Common myeloid progenitor, CD34-positive (primary cell): ENCODE results near the gene RTN4RL1.
A peak's percentile ranks its signal among the peaks of the same experiment; 100 is the strongest.

ENCODE experiments used
- CTCF ChIA-PET: fragments of 350-600 bp; sonication (Branson Sonifier 250); formaldehyde crosslinking; loops from one replicate; lab custom pipeline; 2021; ENCODE audit warnings: antibody characterized with exemption; lab: Charles Lee
- POLR2A ChIA-PET: fragments of 350-600 bp; sonication (Branson Sonifier 250); formaldehyde crosslinking; loops from one replicate; lab custom pipeline; 2021; ENCODE audit warnings: antibody characterized with exemption; lab: Charles Lee
- DNase-seq, 3 donors: peaks; one replicate each; pipeline versions ENCODE4 v3.0.0 to v3.0.0-alpha.2; 2013
- H3K27ac ChIP-seq, 2 experiments: 1 replicate in 1 of 2; 2 replicates in 1 of 2; pipeline ENCODE4 v1.7.0; 2013; ENCODE audit warnings: inconsistent platforms in 2 of 2, low read length in 2 of 2, mild to moderate bottlenecking in 2 of 2, low read depth in 1 of 2, moderate library complexity in 1 of 2; ENCODE audit not compliant: severe bottlenecking in 2 of 2, insufficient read depth in 1 of 2, poor library complexity in 1 of 2
- H3K27me3 ChIP-seq, 5 experiments: replicated peaks in 2 of 5; 1 replicate in 3 of 5; 2 replicates in 2 of 5; pipeline versions ENCODE4 v1.6.1 to v1.7.0; 2013; ENCODE audit warnings: low read length in 4 of 5, mild to moderate bottlenecking in 2 of 5, moderate library complexity in 2 of 5, inconsistent platforms in 1 of 5; ENCODE audit not compliant: insufficient read depth in 5 of 5, control insufficient read depth in 4 of 5
- H3K36me3 ChIP-seq, 4 experiments: 1 replicate in 2 of 4; 2 replicates in 2 of 4; pipeline versions ENCODE4 v1.6.1 to v1.7.0; 2013; ENCODE audit warnings: low read length in 3 of 4, control low read depth in 1 of 4, mild to moderate bottlenecking in 1 of 4; ENCODE audit not compliant: control insufficient read depth in 4 of 4, insufficient read depth in 4 of 4
- H3K4me1 ChIP-seq, 4 experiments: 1 replicate in 3 of 4; 2 replicates in 1 of 4; pipeline versions ENCODE4 v1.6.1 to v1.7.1; 2013; ENCODE audit warnings: low read length in 3 of 4, mild to moderate bottlenecking in 3 of 4, control low read depth in 1 of 4, inconsistent platforms in 1 of 4, moderate library complexity in 1 of 4; ENCODE audit not compliant: control insufficient read depth in 4 of 4, insufficient read depth in 4 of 4; ENCODE audit errors: control extremely low read depth in 1 of 4
- H3K4me3 ChIP-seq, 7 experiments: 1 replicate in 4 of 7; 2 replicates in 3 of 7; pipeline versions ENCODE4 v1.5.1 to v1.7.0; 2013; ENCODE audit warnings: mild to moderate bottlenecking in 7 of 7, low read length in 6 of 7, moderate library complexity in 6 of 7, inconsistent platforms in 2 of 7, low read depth in 2 of 7, control low read depth in 1 of 7; ENCODE audit not compliant: insufficient read depth in 4 of 7, control insufficient read depth in 1 of 7; ENCODE audit errors: extremely low read depth in 1 of 7
- H3K9me3 ChIP-seq, 5 experiments: 1 replicate in 4 of 5; 2 replicates in 1 of 5; pipeline versions ENCODE4 v1.6.1 to v1.7.1; 2013; ENCODE audit warnings: low read length in 4 of 5, mild to moderate bottlenecking in 2 of 5, inconsistent platforms in 1 of 5, low read depth in 1 of 5, moderate library complexity in 1 of 5; ENCODE audit not compliant: control insufficient read depth in 4 of 5, insufficient read depth in 2 of 5; ENCODE audit errors: control extremely low read depth in 1 of 5
- WGBS: methylation state at CpG from one replicate; pipeline ENCODE4 v1.1.5; 2013; ENCODE audit not compliant: insufficient coverage; 5-methylcytosine and 5-hydroxymethylcytosine counted together

RTN4RL1 gene

DNA sequence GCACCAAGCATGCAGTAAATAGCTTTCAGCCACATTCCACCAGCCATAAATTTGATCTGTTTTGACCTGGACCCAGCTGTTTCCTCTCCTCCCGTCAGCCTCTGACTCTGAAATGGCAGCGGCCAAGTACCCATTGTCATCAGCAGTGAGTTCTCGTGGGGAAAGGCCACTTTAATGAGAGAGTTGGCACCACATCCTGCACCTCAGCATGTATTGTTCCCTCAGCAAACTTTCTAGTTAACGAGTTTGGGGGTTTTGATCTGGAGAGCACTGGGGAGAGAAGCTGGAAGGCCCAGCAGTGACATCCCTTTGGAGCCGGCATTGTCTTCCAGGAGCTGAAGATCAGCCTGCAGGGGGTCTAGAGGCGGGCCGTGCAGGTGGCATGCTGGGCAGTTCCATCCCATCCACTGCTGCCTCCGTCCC lies 110.5 kb downstream of the RTN4RL1 start:
- ChIA-PET CTCF (interaction anchor here (0.6 to 1.4 kb wide), 2 partner anchors 55 to 132 kb away, joined by 3 read pairs; no protein-coding TSS in a partner anchor), POLR2A (interaction anchor here (0.6 kb wide), 1 partner anchor 278 kb away, joined by 4 read pairs; no protein-coding TSS in a partner anchor)
- Histone ChIP-seq H3K27ac (no peak overlapping the region), H3K36me3 (no peaks in the 10 kb centered on the region), H3K9me3 (no peaks in the 10 kb centered on the region), H3K4me3 (no peak overlapping the region), H3K4me1 (peaks cover 0 to 18% (median 14%) of the 10 kb centered on the region in 4 experiments), H3K27me3 (peaks cover 0 to 19% (median 9%) of the 10 kb centered on the region in 5 experiments)
- DNase-seq, result peak; percentile 19 to 85 (median 78)
- WGBS, result 55% methylated on average over 7 of the region's 8 CpGs

DNA sequence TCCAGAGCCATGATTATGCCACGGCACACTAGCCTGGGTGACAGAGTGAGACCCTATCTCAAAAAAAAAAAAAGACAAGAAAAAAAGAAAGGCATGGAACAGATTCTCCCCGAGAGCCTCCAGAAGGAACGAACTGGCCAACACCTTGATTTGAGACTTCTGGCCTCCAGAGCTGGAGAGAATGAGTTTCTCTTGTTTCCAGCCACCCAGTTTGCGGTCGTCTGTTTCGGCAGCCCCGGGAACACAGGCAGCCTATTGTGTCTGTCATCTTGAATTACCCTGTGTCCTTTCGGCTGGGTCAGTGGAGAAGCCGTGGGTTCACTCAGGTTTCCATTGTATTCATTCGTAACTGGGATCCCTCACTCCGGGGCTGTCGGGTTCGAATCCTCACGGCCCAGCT lies 111.4 kb downstream of the RTN4RL1 start:
- no peak overlapping the region for H3K4me3 ChIP-seq
- 95% methylated on average over 10 of the region's 14 CpGs for WGBS
- no peak overlapping the region for H3K27ac ChIP-seq
- H3K9me3 ChIP-seq, result no peaks in the 10 kb centered on the region
- H3K4me1 ChIP-seq, result peaks cover 2 to 21% (median 14%) of the 10 kb centered on the region in 4 experiments
- ChIA-PET POLR2A (interaction anchor here (0.6 kb wide), 1 partner anchor 277 kb away, joined by 4 read pairs; no protein-coding TSS in a partner anchor), CTCF (interaction anchor here (0.6 kb wide), 1 partner anchor 133 kb away, joined by 3 read pairs; no protein-coding TSS in a partner anchor)
- DNase-seq, result no peak
- peaks cover 0 to 23% (median 17%) of the 10 kb centered on the region in 5 experiments for H3K27me3 ChIP-seq
- H3K36me3 ChIP-seq, result no peaks in the 10 kb centered on the region

DNA sequence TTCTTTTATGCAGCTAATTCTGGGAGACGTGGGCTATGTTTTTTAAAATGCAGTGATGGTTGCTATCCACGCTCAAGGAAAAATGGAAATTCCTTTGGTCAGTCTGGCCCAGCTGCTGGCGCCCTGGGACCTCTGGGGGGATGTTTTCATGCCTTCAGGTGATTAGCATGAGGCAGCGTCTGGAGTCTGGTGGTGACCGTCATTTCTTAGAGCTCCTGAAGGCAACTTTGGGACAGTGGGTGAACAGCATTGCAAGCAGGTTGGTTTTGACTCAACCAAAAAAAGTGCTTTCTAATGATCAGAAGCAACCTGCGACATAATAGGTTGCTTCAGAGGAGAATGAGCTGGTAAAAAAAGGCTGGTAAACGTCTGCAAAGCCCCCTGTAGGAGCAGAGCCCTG lies 113.0 kb downstream of the RTN4RL1 start:
- Histone ChIP-seq H3K36me3 (no peaks in the 10 kb centered on the region), H3K4me1 (peaks cover 6 to 33% (median 24%) of the 10 kb centered on the region in 4 experiments), H3K9me3 (no peaks in the 10 kb centered on the region), H3K4me3 (no peak overlapping the region), H3K27me3 (peaks cover 0 to 37% (median 30%) of the 10 kb centered on the region in 5 experiments), H3K27ac (no peak overlapping the region)
- CTCF ChIA-PET, result interaction anchor here (0.7 kb wide), 1 partner anchor 103 kb away, joined by 3 read pairs; no protein-coding TSS in a partner anchor
- DNase-seq, result no peak
- WGBS, result 79% methylated on average over 6 of the region's 7 CpGs
- POLR2A ChIA-PET, result no interaction called here

DNA sequence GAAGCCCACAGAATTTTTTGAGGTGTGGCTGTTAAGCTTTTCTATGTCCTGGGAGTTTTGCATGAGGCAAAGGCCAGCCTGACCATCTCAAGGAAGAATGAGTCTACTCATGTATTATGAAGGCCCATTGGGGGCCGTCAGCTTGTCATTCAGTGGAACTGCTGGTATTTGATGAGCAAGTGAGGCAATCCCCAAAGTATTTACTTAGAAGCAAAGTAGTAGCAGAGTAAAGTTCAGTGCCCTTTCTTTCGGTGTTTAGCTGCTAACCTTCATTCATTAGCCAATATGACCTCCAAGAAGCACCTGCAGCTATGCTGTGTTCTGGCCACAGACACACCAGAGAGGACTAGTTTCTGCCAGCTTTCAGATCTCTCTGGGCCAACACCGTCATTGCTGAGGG lies 115.1 kb downstream of the RTN4RL1 start:
- ChIA-PET CTCF (interaction anchor here (0.7 to 3.3 kb wide), 7 partner anchors 9 to 335 kb away, joined by 3 to 25 read pairs (median 6); partner anchors contain the start of gene RTN4RL1), POLR2A (no interaction called here)
- Histone ChIP-seq H3K4me3 (no peak overlapping the region), H3K27ac (no peak overlapping the region), H3K36me3 (no peaks in the 10 kb centered on the region), H3K27me3 (peaks cover 4 to 57% (median 39%) of the 10 kb centered on the region in 5 experiments), H3K9me3 (no peaks in the 10 kb centered on the region), H3K4me1 (peaks cover 6 to 26% (median 18%) of the 10 kb centered on the region in 4 experiments)
- DNase-seq, result no peak
- 100% methylated on average over 1 of the region's 3 CpGs for WGBS

DNA sequence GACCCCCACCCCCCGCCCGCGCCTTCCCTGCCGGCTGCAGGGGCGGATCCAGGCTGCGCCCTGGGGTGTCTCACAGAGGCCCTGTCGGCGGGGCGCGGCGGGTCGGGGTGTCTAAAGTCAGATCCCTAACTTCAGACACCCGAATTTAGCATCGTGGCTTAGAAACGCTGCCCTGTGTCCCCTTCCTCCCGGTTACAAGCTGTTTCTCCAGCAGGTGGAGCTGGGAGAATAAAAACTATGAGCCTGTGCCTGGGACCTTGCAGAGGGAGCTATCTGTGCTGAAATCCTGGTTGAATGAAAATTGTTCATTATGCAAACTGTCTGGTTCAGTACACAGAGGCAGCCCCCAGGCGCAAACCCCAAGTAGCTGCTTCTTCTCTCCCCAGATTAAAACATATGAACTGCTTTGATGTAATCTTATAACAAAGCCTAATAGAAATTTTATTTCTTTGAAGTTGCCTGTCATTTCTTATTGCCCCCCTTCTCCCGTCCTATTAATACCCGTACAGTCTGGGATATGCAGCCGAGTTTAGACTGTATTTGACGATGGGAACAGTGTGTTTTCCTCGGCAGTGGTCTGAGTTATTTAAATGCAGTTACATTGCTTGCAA lies 116.3 kb downstream of the RTN4RL1 start:
- Histone ChIP-seq H3K9me3 (no peaks in the 10 kb centered on the region), H3K27ac (no peak overlapping the region), H3K36me3 (no peaks in the 10 kb centered on the region), H3K27me3 (peaks cover 4 to 69% (median 39%) of the 10 kb centered on the region in 5 experiments), H3K4me1 (peaks cover 6 to 17% (median 11%) of the 10 kb centered on the region in 4 experiments), H3K4me3 (peak overlapping the region in 6 of 7 experiments; percentile 19 to 79 (median 52))
- ChIA-PET POLR2A (no interaction called here), CTCF (interaction anchor here (0.5 to 3.3 kb wide), 13 partner anchors 9 to 372 kb away, joined by 3 to 25 read pairs (median 3); partner anchors contain the start of gene RTN4RL1)
- 0% methylated on average over 12 of the region's 22 CpGs for WGBS
- DNase-seq, result peak; percentile 70 to 76 (median 74)

DNA sequence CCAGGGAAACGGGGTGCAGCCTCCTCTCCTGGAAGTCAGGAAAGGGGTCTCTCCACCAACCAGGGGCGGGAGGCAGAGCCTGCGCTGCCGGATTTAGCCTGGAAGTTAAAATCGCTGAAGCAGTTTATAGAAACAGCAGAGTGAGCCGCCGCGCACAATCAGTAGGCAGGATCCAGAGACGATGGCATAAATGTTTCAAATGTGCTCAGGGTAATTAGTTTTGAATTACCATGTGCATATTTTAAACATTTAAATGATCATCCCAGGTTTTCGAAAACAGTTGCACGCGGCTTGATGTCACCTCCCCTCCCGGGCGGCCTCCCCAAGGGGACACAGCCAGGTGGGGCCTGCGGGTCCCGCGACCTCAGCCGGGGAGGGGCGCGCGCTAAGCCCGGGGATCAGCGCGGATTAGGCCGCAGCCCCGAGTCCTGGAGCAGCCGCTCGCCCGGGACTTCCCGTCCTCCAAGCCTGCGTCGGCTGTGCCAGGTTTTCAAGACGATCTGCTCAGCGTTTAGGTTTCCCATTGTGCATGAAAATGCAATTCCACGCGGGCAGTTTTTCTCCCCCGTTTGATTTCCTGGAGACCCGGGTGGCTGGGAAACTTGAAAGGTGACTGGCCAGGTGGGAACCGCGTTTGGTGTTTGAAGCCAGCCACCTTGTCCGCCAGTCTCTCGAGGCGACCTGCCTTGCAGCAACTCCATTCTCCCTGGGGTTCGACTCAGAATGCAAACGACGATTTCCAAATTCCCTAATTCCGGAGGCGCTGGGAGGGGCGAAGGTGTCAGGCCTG lies 117.0 kb downstream of the RTN4RL1 start:
- ChIA-PET POLR2A (no interaction called here), CTCF (interaction anchor here (0.8 to 3.3 kb wide), 8 partner anchors 8 to 337 kb away, joined by 3 to 25 read pairs (median 3); partner anchors contain the start of gene RTN4RL1)
- DNase-seq, result peak; percentile 29 to 78 (median 73)
- H3K27me3 ChIP-seq, result peaks cover 4 to 73% (median 39%) of the 10 kb centered on the region in 5 experiments
- H3K27ac ChIP-seq, result no peak overlapping the region
- H3K4me1 ChIP-seq, result peaks cover 6 to 16% (median 10%) of the 10 kb centered on the region in 4 experiments
- H3K9me3 ChIP-seq, result no peaks in the 10 kb centered on the region
- 3% methylated on average over 42 of the region's 49 CpGs for WGBS
- no peaks in the 10 kb centered on the region for H3K36me3 ChIP-seq
- peak overlapping the region in 6 of 7 experiments; percentile 19 to 79 (median 52) for H3K4me3 ChIP-seq
